Measurements from ENCODE around the gene GNB1. TPM values are rescaled to one million over a fixed set of nuclear protein-coding genes. Genes with fewer than 3 reads are reported as not detected.
"Not testable (repeated sequence)": the region's sequence is repeated elsewhere in the genome, so short reads cannot be mapped to it uniquely, and the experiment has no call there.

The GNB1 gene
- total RNA-seq, 1 donor from 2014 or later = 61.6 TPM

GRCh38 chr1:1892079-1892762 lies 1.3 kb upstream of the GNB1 start:
- H3K4me1 ChIP-seq (ENCODE audit: control insufficient read depth in 3 of 3, insufficient read depth in 3 of 3, low read length in 3 of 3) = peaks cover 43 to 57% (median 50%) of the 10 kb centered on the region in 3 donors
- peak overlapping the region; percentile 80 to 93 (median 81) for H3K9ac ChIP-seq (ENCODE audit: low read depth in 1 of 3, low read length in 3 of 3)
- peak overlapping the region; percentile 68 to 87 (median 86) for H3K4me3 ChIP-seq (ENCODE audit: low read length in 3 of 3)
- peaks cover 4 to 11% (median 10%) of the 10 kb centered on the region in 3 donors for H3K27me3 ChIP-seq (ENCODE audit: control insufficient read depth in 3 of 3, insufficient read depth in 3 of 3, low read length in 3 of 3)
- no peaks in the 10 kb centered on the region for H3K9me3 ChIP-seq (ENCODE audit: control insufficient read depth in 3 of 3, low read length in 3 of 3)
- no peaks in the 10 kb centered on the region for H3K36me3 ChIP-seq (ENCODE audit: control insufficient read depth in 3 of 3, insufficient read depth in 3 of 3, low read length in 3 of 3)
- H3K27ac ChIP-seq (ENCODE audit: low read depth, low read length) = peak overlapping the region; percentile 76

- no peaks in the 10 kb centered on the region for H3K9me3 ChIP-seq (ENCODE audit: control insufficient read depth in 3 of 3, low read length in 3 of 3)
- H3K27me3 ChIP-seq (ENCODE audit: control insufficient read depth in 3 of 3, insufficient read depth in 3 of 3, low read length in 3 of 3) = peaks cover 4 to 11% (median 10%) of the 10 kb centered on the region in 3 donors
- peaks cover 47 to 57% (median 50%) of the 10 kb centered on the region in 3 donors for H3K4me1 ChIP-seq (ENCODE audit: control insufficient read depth in 3 of 3, insufficient read depth in 3 of 3, low read length in 3 of 3)
- H3K36me3 ChIP-seq (ENCODE audit: control insufficient read depth in 3 of 3, insufficient read depth in 3 of 3, low read length in 3 of 3) = no peaks in the 10 kb centered on the region
- peak overlapping the region; percentile 76 for H3K27ac ChIP-seq (ENCODE audit: low read depth, low read length)
- peak overlapping the region; percentile 80 to 93 (median 81) for H3K9ac ChIP-seq (ENCODE audit: low read depth in 1 of 3, low read length in 3 of 3)
- H3K4me3 ChIP-seq (ENCODE audit: low read length in 3 of 3) = peak overlapping the region; percentile 68 to 87 (median 86)
Measured at GRCh38 chr1:1891349-1892078, 627 bp upstream of the GNB1 start.

GRCh38 chr1:1889847-1890505 lies 911 bp downstream of the GNB1 start:
- H3K9ac ChIP-seq (ENCODE audit: low read depth in 1 of 3, low read length in 3 of 3) = peak overlapping the region; percentile 74 to 80 (median 79)
- H3K9me3 ChIP-seq (ENCODE audit: control insufficient read depth in 3 of 3, low read length in 3 of 3) = no peaks in the 10 kb centered on the region
- no peaks in the 10 kb centered on the region for H3K36me3 ChIP-seq (ENCODE audit: control insufficient read depth in 3 of 3, insufficient read depth in 3 of 3, low read length in 3 of 3)
- H3K4me1 ChIP-seq (ENCODE audit: control insufficient read depth in 3 of 3, insufficient read depth in 3 of 3, low read length in 3 of 3) = peaks cover 41 to 48% (median 46%) of the 10 kb centered on the region in 3 donors
- H3K27me3 ChIP-seq (ENCODE audit: control insufficient read depth in 3 of 3, insufficient read depth in 3 of 3, low read length in 3 of 3) = peaks cover 0 to 4% (median 0%) of the 10 kb centered on the region in 3 donors
- peak overlapping the region; percentile 51 for H3K27ac ChIP-seq (ENCODE audit: low read depth, low read length)
- peak overlapping the region; percentile 69 to 78 (median 77) for H3K4me3 ChIP-seq (ENCODE audit: low read length in 3 of 3)

- Histone ChIP-seq H3K4me3 (ENCODE audit: low read length in 3 of 3) (peak overlapping the region; percentile 69 to 78 (median 77)), H3K36me3 (ENCODE audit: control insufficient read depth in 3 of 3, insufficient read depth in 3 of 3, low read length in 3 of 3) (no peaks in the 10 kb centered on the region), H3K27me3 (ENCODE audit: control insufficient read depth in 3 of 3, insufficient read depth in 3 of 3, low read length in 3 of 3) (no peaks in the 10 kb centered on the region), H3K9ac (ENCODE audit: low read depth in 1 of 3, low read length in 3 of 3) (peak overlapping the region; percentile 74 to 80 (median 79)), H3K27ac (ENCODE audit: low read depth, low read length) (peak overlapping the region; percentile 51), H3K4me1 (ENCODE audit: control insufficient read depth in 3 of 3, insufficient read depth in 3 of 3, low read length in 3 of 3) (peaks cover 36 to 41% (median 39%) of the 10 kb centered on the region in 3 donors), H3K9me3 (ENCODE audit: control insufficient read depth in 3 of 3, low read length in 3 of 3) (no peaks in the 10 kb centered on the region)
Measured at GRCh38 chr1:1889090-1889750, 1.7 kb downstream of the GNB1 start.

GRCh38 chr1:1883890-1884289 lies 7.0 kb downstream of the GNB1 start:
- H3K27me3 ChIP-seq (ENCODE audit: control insufficient read depth in 3 of 3, insufficient read depth in 3 of 3, low read length in 3 of 3); H3K4me3 ChIP-seq (ENCODE audit: low read length in 3 of 3); H3K9ac ChIP-seq (ENCODE audit: low read depth in 1 of 3, low read length in 3 of 3); H3K36me3 ChIP-seq (ENCODE audit: control insufficient read depth in 3 of 3, insufficient read depth in 3 of 3, low read length in 3 of 3); H3K9me3 ChIP-seq (ENCODE audit: control insufficient read depth in 3 of 3, low read length in 3 of 3); H3K27ac ChIP-seq (ENCODE audit: low read depth, low read length): not testable (repeated sequence)
- peaks cover 30 to 39% (median 30%) of the 10 kb centered on the region in 3 donors for H3K4me1 ChIP-seq (ENCODE audit: control insufficient read depth in 3 of 3, insufficient read depth in 3 of 3, low read length in 3 of 3)

- Histone ChIP-seq H3K36me3 (ENCODE audit: control insufficient read depth in 3 of 3, insufficient read depth in 3 of 3, low read length in 3 of 3) (no peaks in the 10 kb centered on the region), H3K9me3 (ENCODE audit: control insufficient read depth in 3 of 3, low read length in 3 of 3) (no peaks in the 10 kb centered on the region), H3K27me3 (ENCODE audit: control insufficient read depth in 3 of 3, insufficient read depth in 3 of 3, low read length in 3 of 3) (no peaks in the 10 kb centered on the region), H3K4me1 (ENCODE audit: control insufficient read depth in 3 of 3, insufficient read depth in 3 of 3, low read length in 3 of 3) (peaks cover 30 to 40% (median 32%) of the 10 kb centered on the region in 3 donors), H3K27ac (ENCODE audit: low read depth, low read length) (no peak overlapping the region), H3K9ac (ENCODE audit: low read depth in 1 of 3, low read length in 3 of 3) (peak overlapping the region in 1 of 3 donors; percentile 62), H3K4me3 (ENCODE audit: low read length in 3 of 3) (no peak overlapping the region)
Measured at GRCh38 chr1:1883092-1883873, 7.6 kb downstream of the GNB1 start.

- Histone ChIP-seq H3K9me3 (ENCODE audit: control insufficient read depth in 3 of 3, low read length in 3 of 3) (no peaks in the 10 kb centered on the region), H3K27me3 (ENCODE audit: control insufficient read depth in 3 of 3, insufficient read depth in 3 of 3, low read length in 3 of 3) (no peaks in the 10 kb centered on the region), H3K36me3 (ENCODE audit: control insufficient read depth in 3 of 3, insufficient read depth in 3 of 3, low read length in 3 of 3) (no peaks in the 10 kb centered on the region), H3K27ac (ENCODE audit: low read depth, low read length) (no peak overlapping the region), H3K4me1 (ENCODE audit: control insufficient read depth in 3 of 3, insufficient read depth in 3 of 3, low read length in 3 of 3) (peaks cover 27 to 36% (median 33%) of the 10 kb centered on the region in 3 donors), H3K4me3 (ENCODE audit: low read length in 3 of 3) (no peak overlapping the region), H3K9ac (ENCODE audit: low read depth in 1 of 3, low read length in 3 of 3) (peak overlapping the region in 1 of 3 donors; percentile 45)
Measured at GRCh38 chr1:1881727-1882126, 9.2 kb downstream of the GNB1 start.

GRCh38 chr1:1880617-1881312 lies 10.1 kb downstream of the GNB1 start:
- H3K9me3 ChIP-seq (ENCODE audit: control insufficient read depth in 3 of 3, low read length in 3 of 3) = no peaks in the 10 kb centered on the region
- peaks cover 3 to 8% (median 3%) of the 10 kb centered on the region in 3 donors for H3K36me3 ChIP-seq (ENCODE audit: control insufficient read depth in 3 of 3, insufficient read depth in 3 of 3, low read length in 3 of 3)
- peaks cover 35 to 42% (median 37%) of the 10 kb centered on the region in 3 donors for H3K4me1 ChIP-seq (ENCODE audit: control insufficient read depth in 3 of 3, insufficient read depth in 3 of 3, low read length in 3 of 3)
- H3K27ac ChIP-seq (ENCODE audit: low read depth, low read length) = no peak overlapping the region
- no peaks in the 10 kb centered on the region for H3K27me3 ChIP-seq (ENCODE audit: control insufficient read depth in 3 of 3, insufficient read depth in 3 of 3, low read length in 3 of 3)
- peak overlapping the region in 1 of 3 donors; percentile 30 for H3K9ac ChIP-seq (ENCODE audit: low read depth in 1 of 3, low read length in 3 of 3)
- H3K4me3 ChIP-seq (ENCODE audit: low read length in 3 of 3) = no peak overlapping the region
